DOHH2 (cell line): Measurements from ENCODE around the gene SPRED3.

Experiments
- H3F3A ChIP-seq: fragments of 200-600 bp; sonication (generic), shearing (Covaris generic); 2 replicates; pipeline ENCODE4 v1.6.0; 2016; ENCODE audit warnings: antibody characterized with exemption, mild to moderate bottlenecking; ENCODE audit not compliant: control insufficient read depth, insufficient read depth
- H3K27ac ChIP-seq: fragments of 200-600 bp; sonication (generic); 2 replicates; pipeline ENCODE4 v1.5.1; 2014; ENCODE audit warnings: low read depth, mild to moderate bottlenecking, low read length, moderate library complexity
- H3K27me3 ChIP-seq: fragments of 200-600 bp; sonication (generic); 2 replicates; pipeline ENCODE4 v1.6.1; 2014; ENCODE audit warnings: mild to moderate bottlenecking, low read length, mixed read lengths; ENCODE audit not compliant: control insufficient read depth
- H3K36me3 ChIP-seq: fragments of 200-600 bp; sonication (generic); 2 replicates; pipeline ENCODE4 v1.6.1; 2014; ENCODE audit warnings: mild to moderate bottlenecking, low read length, moderate library complexity, mixed read lengths; ENCODE audit not compliant: control insufficient read depth
- H3K4me1 ChIP-seq: fragments of 200-600 bp; sonication (generic); 2 replicates; pipeline ENCODE4 v1.6.1; 2014; ENCODE audit warnings: mild to moderate bottlenecking, low read length, mixed read lengths; ENCODE audit not compliant: control insufficient read depth
- H3K4me2 ChIP-seq: fragments of 200-600 bp; sonication (generic); 2 replicates; pipeline ENCODE4 v1.6.0; 2014; ENCODE audit warnings: mild to moderate bottlenecking, low read length, moderate library complexity
- H3K4me3 ChIP-seq: fragments of 200-600 bp; sonication (generic); 2 replicates; pipeline ENCODE4 v1.5.1; 2014; ENCODE audit warnings: mild to moderate bottlenecking, low read length, mixed read lengths
- H3K79me2 ChIP-seq: fragments of 200-600 bp; sonication (generic); 2 replicates; pipeline ENCODE4 v1.6.1; 2014; ENCODE audit warnings: mild to moderate bottlenecking, low read length, mixed read lengths; ENCODE audit not compliant: control insufficient read depth
- H3K9me2 ChIP-seq: fragments of 200-600 bp; sonication (generic); replicated peaks from 2 replicates; pipeline ENCODE4 v1.6.1; 2014; ENCODE audit warnings: mild to moderate bottlenecking, low read length, mixed read lengths; ENCODE audit not compliant: control insufficient read depth
- H3K9me3 ChIP-seq: fragments of 200-600 bp; sonication (generic); 2 replicates; pipeline ENCODE4 v1.6.1; 2014; ENCODE audit warnings: antibody characterized with exemption, low read length, mixed read lengths; ENCODE audit not compliant: control insufficient read depth, insufficient read depth
- H4K20me1 ChIP-seq: fragments of 200-600 bp; sonication (generic); 2 replicates; pipeline ENCODE4 v1.6.0; 2014; ENCODE audit warnings: low read depth, mild to moderate bottlenecking, antibody characterized with exemption, low read length, moderate library complexity; ENCODE audit not compliant: control insufficient read depth, insufficient read depth
- CTCF ChIP-seq: fragments of 200-600 bp; sonication (generic); IDR thresholded peaks from one replicate; pipeline ENCODE4 v1.5.1; 2014; ENCODE audit warnings: antibody characterized with exemption, mild to moderate bottlenecking, low read depth, low read length; ENCODE audit not compliant: poor library complexity, severe bottlenecking
- EZH2phosphoT487 ChIP-seq: fragments of 200-600 bp; sonication (generic); IDR thresholded peaks from 2 replicates; pipeline ENCODE4 v1.6.1; 2017; ENCODE audit warnings: borderline replicate concordance, mild to moderate bottlenecking, antibody characterized with exemption, low read length, moderate library complexity, mixed read lengths

SPRED3 gene

GRCh38 chr19:38429811-38430156 is 41.3 kb downstream of the SPRED3 start:
- no peaks in the 10 kb centered on the region for H4K20me1 ChIP-seq
- TF ChIP-seq CTCF = no peak
- no peak for TF ChIP-seq EZH2phosphoT487
- no peaks in the 10 kb centered on the region; the same call in 1 of the 2 replicates for H3F3A ChIP-seq
- H3K4me1 ChIP-seq = peaks cover 17% of the 10 kb centered on the region
- H3K9me3 ChIP-seq = no peaks in the 10 kb centered on the region
- H3K36me3 ChIP-seq = no peaks in the 10 kb centered on the region
- H3K4me3 ChIP-seq = no peak overlapping the region
- H3K9me2 ChIP-seq = no peaks in the 10 kb centered on the region
- no peaks in the 10 kb centered on the region for H3K79me2 ChIP-seq
- peaks cover 9% of the 10 kb centered on the region; the same call in 1 of the 2 replicates for H3K27me3 ChIP-seq
- no peak overlapping the region for H3K4me2 ChIP-seq
- no peak overlapping the region for H3K27ac ChIP-seq

GRCh38 chr19:38430931-38431330 is 42.4 kb downstream of the SPRED3 start:
- Histone ChIP-seq H3K4me2 (no peak overlapping the region), H3K9me2 (no peaks in the 10 kb centered on the region), H3K36me3 (no peaks in the 10 kb centered on the region), H3K9me3 (no peaks in the 10 kb centered on the region), H3K27me3 (peaks cover 9% of the 10 kb centered on the region; the same call in 1 of the 2 replicates), H3K4me3 (no peak overlapping the region), H3K79me2 (no peaks in the 10 kb centered on the region), H3K4me1 (peaks cover 10% of the 10 kb centered on the region), H3K27ac (no peak overlapping the region), H3F3A (no peaks in the 10 kb centered on the region; the same call in 1 of the 2 replicates), H4K20me1 (no peaks in the 10 kb centered on the region)
- no peak for TF ChIP-seq EZH2phosphoT487
- TF ChIP-seq CTCF = no peak

- Histone ChIP-seq H3K4me1 (0 out of 2 replicates have a peak, but pooled peaks cover 3% of the 10 kb centered on the region), H3K4me3 (no peak within 1 kb of the TSS), H3K79me2 (no peaks in the 10 kb centered on the region), H3K36me3 (no peaks in the 10 kb centered on the region), H3K9me2 (no peaks in the 10 kb centered on the region), H3K27me3 (0 out of 2 replicates have a peak, but pooled peaks cover 4% of the 10 kb centered on the region), H3K9me3 (no peaks in the 10 kb centered on the region), H3K4me2 (peak within 1 kb of the TSS; percentile 27; the same call in 1 of the 2 replicates), H3K27ac (no peak within 1 kb of the TSS), H4K20me1 (no peaks in the 10 kb centered on the region), H3F3A (no peaks in the 10 kb centered on the region)
- TF ChIP-seq CTCF = no peak
- TF ChIP-seq EZH2phosphoT487 = no peak
Measured at GRCh38 chr19:38433268-38433733, 44.8 kb downstream of the SPRED3 start, which contains the start of gene RYR1. TSS of gene RYR1 (plus strand) at chr19:38433691. CDS start at chr19:38433830, 139 bp downstream.
